WTC11 (cell line): Measurements from ENCODE around the gene NTN5. TPM values are rescaled to one million over a fixed set of nuclear protein-coding genes. Genes with fewer than 3 reads are reported as not detected.

ENCODE experiments used
- ATAC-seq: fragments of 200-7000 bp; cut with Tn5 transposase; 2 replicates; pipeline ENCODE4 v1.10.0; 2021; ENCODE audit warnings: mild to moderate bottlenecking, moderate library complexity
- CTCF ChIA-PET: fragments of 300-600 bp; sonication (Branson Sonifier 250); formaldehyde crosslinking; loops from one replicate; lab custom pipeline; 2021; ENCODE audit warnings: antibody characterized with exemption; lab: Charles Lee
- POLR2A ChIA-PET: fragments of 350-600 bp; sonication (Branson Sonifier 250); formaldehyde crosslinking; loops from one replicate; lab custom pipeline; 2021; ENCODE audit warnings: antibody characterized with exemption; lab: Charles Lee
- DNase-seq: peaks from one replicate; pipeline ENCODE4 v3.0.0; 2021; ENCODE audit warnings: low spot score
- H3K27ac Mint-ChIP-seq: 2 replicates; pipeline ENCODE4 v1.8.0; 2021; ENCODE audit warnings: mixed read lengths
- H3K27me3 Mint-ChIP-seq: 2 replicates; pipeline ENCODE4 v1.8.0; 2021; ENCODE audit warnings: low read depth, mild to moderate bottlenecking, moderate library complexity, mixed read lengths
- H3K36me3 Mint-ChIP-seq: 2 replicates; pipeline ENCODE4 v1.8.0; 2021; ENCODE audit warnings: mixed read lengths
- H3K4me1 Mint-ChIP-seq: 2 replicates; pipeline ENCODE4 v1.8.0; 2022; ENCODE audit warnings: mixed read lengths
- H3K4me3 Mint-ChIP-seq: 2 replicates; pipeline ENCODE4 v1.8.0; 2021; ENCODE audit warnings: mild to moderate bottlenecking, moderate library complexity, mixed read lengths
- H3K9me3 Mint-ChIP-seq: 2 replicates; pipeline ENCODE4 v1.8.0; 2021; ENCODE audit warnings: mixed read lengths
- AFF4 ChIP-seq: sonication (generic); formaldehyde crosslinking; IDR thresholded peaks from 2 replicates; pipeline ENCODE4 v1.8.1; 2023; ENCODE audit warnings: mild to moderate bottlenecking, missing genetic modification reagents, borderline replicate concordance
- E2F4 ChIP-seq: sonication (generic); formaldehyde crosslinking; IDR thresholded peaks from 2 replicates; pipeline ENCODE4 v1.8.1; 2022; ENCODE audit warnings: low read depth, mild to moderate bottlenecking, moderate library complexity, missing genetic modification reagents, borderline replicate concordance
- EMX1 ChIP-seq: fragments of 250-450 bp; sonication (Bioruptor Pico); IDR thresholded peaks from 2 replicates; pipeline ENCODE4 v1.8.0; 2021; ENCODE audit warnings: mild to moderate bottlenecking
- JUN ChIP-seq: sonication (generic); formaldehyde crosslinking; IDR thresholded peaks from 2 replicates; pipeline ENCODE4 v1.8.0; 2023; ENCODE audit warnings: mild to moderate bottlenecking, missing genetic modification reagents
- MYBL2 ChIP-seq: sonication (generic); formaldehyde crosslinking; IDR thresholded peaks from 2 replicates; pipeline ENCODE4 v1.8.1; 2023; ENCODE audit warnings: mild to moderate bottlenecking, moderate library complexity, missing genetic modification reagents
- NFATC4 ChIP-seq: fragments of 250-450 bp; sonication (Bioruptor Pico); IDR thresholded peaks from 2 replicates; pipeline ENCODE4 v1.9.0; 2021; ENCODE audit warnings: mild to moderate bottlenecking
- NFYB ChIP-seq: sonication (generic); formaldehyde crosslinking; conservative IDR thresholded peaks from 2 replicates; pipeline ENCODE4 v1.8.0; 2022; ENCODE audit warnings: low read depth, missing genetic modification reagents
- NR1H2 ChIP-seq: sonication (generic); formaldehyde crosslinking; IDR thresholded peaks from 2 replicates; pipeline ENCODE4 v1.9.0; 2021; ENCODE audit warnings: mild to moderate bottlenecking, moderate library complexity, missing genetic modification reagents
- NR3C1 ChIP-seq: sonication (generic); formaldehyde crosslinking; conservative IDR thresholded peaks from 2 replicates; pipeline ENCODE4 v1.8.1; 2023; ENCODE audit warnings: low read depth, mild to moderate bottlenecking, missing genetic modification reagents
- RORB ChIP-seq: fragments of 250-450 bp; sonication (Bioruptor Pico); IDR thresholded peaks from 2 replicates; pipeline ENCODE4 v1.9.0; 2021; ENCODE audit warnings: mild to moderate bottlenecking
- SP1 ChIP-seq: sonication (generic); formaldehyde crosslinking; conservative IDR thresholded peaks from 2 replicates; pipeline ENCODE4 v1.8.1; 2022; ENCODE audit warnings: missing genetic modification reagents
- ZNF138 ChIP-seq: sonication (generic); formaldehyde crosslinking; conservative IDR thresholded peaks from 2 replicates; pipeline ENCODE4 v1.8.1; 2022; ENCODE audit warnings: mild to moderate bottlenecking, moderate library complexity, missing genetic modification reagents
- ZNF232 ChIP-seq: sonication (generic); formaldehyde crosslinking; IDR thresholded peaks from 2 replicates; pipeline ENCODE4 v1.8.0; 2022; ENCODE audit warnings: mild to moderate bottlenecking, missing genetic modification reagents
- total RNA-seq: library from RNA; stranded (reverse); gene quantifications from 3 replicates; pipeline ENCODE4 v1.2.3, GENCODE V29; 2021
- TF ChIP-seq, protein P1 (sequence below): sonication (generic); formaldehyde crosslinking; IDR thresholded peaks from 2 replicates; pipeline ENCODE4 v1.8.0; 2023; ENCODE audit warnings: missing genetic modification reagents, mild to moderate bottlenecking, borderline replicate concordance
- TF ChIP-seq, protein P2 (sequence below): sonication (generic); formaldehyde crosslinking; IDR thresholded peaks from 2 replicates; pipeline ENCODE4 v1.8.0; 2022; ENCODE audit warnings: mild to moderate bottlenecking, missing genetic modification reagents
- TF ChIP-seq, protein P3 (sequence below): fragments of 250-450 bp; sonication (Bioruptor Pico); IDR thresholded peaks from 2 replicates; pipeline ENCODE4 v1.9.0; 2021; ENCODE audit warnings: mild to moderate bottlenecking
- TF ChIP-seq, protein P4 (sequence below): sonication (generic); formaldehyde crosslinking; IDR thresholded peaks from 2 replicates; pipeline ENCODE4 v1.8.1; 2023; ENCODE audit warnings: mild to moderate bottlenecking, missing genetic modification reagents, moderate library complexity
- TF ChIP-seq, protein P5 (sequence below): fragments of 250-450 bp; sonication (Bioruptor Pico); IDR thresholded peaks from 2 replicates; pipeline ENCODE4 v1.9.0; 2021; ENCODE audit warnings: mild to moderate bottlenecking, borderline replicate concordance

NTN5 gene
- total RNA-seq, 1 experiment from 2014 or later = 0.28 TPM

GRCh38 chr19:48618916-48619691, 53.7 kb downstream of the NTN5 start, which contains the start of the genes RPL18 and SPHK2:
Gene RPL18, minus strand, starts transcription at chr19:48619178. Its CDS starts 35 bp downstream, at chr19:48619143.
Gene SPHK2, plus strand, starts transcription at chr19:48619506. Its CDS starts 1,009 bp downstream, at chr19:48620515.
- Mint-ChIP-seq H3K9me3 (no peaks in the 10 kb centered on the region), H3K27ac (peak within 1 kb of the TSS; percentile 100), H3K36me3 (peaks cover 43% of the 10 kb centered on the region), H3K27me3 (no peaks in the 10 kb centered on the region; the same call in 1 of the 2 replicates), H3K4me3 (peak within 1 kb of the TSS; percentile 99), H3K4me1 (peaks cover 60% of the 10 kb centered on the region)
- DNase-seq (peak; percentile 96), ATAC-seq (peak; percentile 65)
- CTCF ChIA-PET = interaction anchor here (1.0 to 1.6 kb wide), 7 partner anchors 10 to 139 kb away, joined by 3 to 13 read pairs (median 4); no protein-coding TSS in a partner anchor
- POLR2A ChIA-PET = interaction anchor here (0.5 to 2.8 kb wide), 14 partner anchors 8 to 228 kb away, joined by 3 to 23 read pairs (median 3); partner anchors contain the start of gene KDELR1
- TF ChIP-seq ZNF138 (CRISPR knock-in tag) = no peak
- TF ChIP-seq, protein P1, sequence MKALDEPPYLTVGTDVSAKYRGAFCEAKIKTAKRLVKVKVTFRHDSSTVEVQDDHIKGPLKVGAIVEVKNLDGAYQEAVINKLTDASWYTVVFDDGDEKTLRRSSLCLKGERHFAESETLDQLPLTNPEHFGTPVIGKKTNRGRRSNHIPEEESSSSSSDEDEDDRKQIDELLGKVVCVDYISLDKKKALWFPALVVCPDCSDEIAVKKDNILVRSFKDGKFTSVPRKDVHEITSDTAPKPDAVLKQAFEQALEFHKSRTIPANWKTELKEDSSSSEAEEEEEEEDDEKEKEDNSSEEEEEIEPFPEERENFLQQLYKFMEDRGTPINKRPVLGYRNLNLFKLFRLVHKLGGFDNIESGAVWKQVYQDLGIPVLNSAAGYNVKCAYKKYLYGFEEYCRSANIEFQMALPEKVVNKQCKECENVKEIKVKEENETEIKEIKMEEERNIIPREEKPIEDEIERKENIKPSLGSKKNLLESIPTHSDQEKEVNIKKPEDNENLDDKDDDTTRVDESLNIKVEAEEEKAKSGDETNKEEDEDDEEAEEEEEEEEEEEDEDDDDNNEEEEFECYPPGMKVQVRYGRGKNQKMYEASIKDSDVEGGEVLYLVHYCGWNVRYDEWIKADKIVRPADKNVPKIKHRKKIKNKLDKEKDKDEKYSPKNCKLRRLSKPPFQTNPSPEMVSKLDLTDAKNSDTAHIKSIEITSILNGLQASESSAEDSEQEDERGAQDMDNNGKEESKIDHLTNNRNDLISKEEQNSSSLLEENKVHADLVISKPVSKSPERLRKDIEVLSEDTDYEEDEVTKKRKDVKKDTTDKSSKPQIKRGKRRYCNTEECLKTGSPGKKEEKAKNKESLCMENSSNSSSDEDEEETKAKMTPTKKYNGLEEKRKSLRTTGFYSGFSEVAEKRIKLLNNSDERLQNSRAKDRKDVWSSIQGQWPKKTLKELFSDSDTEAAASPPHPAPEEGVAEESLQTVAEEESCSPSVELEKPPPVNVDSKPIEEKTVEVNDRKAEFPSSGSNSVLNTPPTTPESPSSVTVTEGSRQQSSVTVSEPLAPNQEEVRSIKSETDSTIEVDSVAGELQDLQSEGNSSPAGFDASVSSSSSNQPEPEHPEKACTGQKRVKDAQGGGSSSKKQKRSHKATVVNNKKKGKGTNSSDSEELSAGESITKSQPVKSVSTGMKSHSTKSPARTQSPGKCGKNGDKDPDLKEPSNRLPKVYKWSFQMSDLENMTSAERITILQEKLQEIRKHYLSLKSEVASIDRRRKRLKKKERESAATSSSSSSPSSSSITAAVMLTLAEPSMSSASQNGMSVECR (CRISPR knock-in tag) = peak; percentile 72; the same call in 1 of the 2 replicates
- TF ChIP-seq MYBL2 = peak; percentile 78; the same call in 1 of the 2 replicates
- TF ChIP-seq, protein P2, sequence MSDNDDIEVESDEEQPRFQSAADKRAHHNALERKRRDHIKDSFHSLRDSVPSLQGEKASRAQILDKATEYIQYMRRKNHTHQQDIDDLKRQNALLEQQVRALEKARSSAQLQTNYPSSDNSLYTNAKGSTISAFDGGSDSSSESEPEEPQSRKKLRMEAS (CRISPR knock-in tag) = peak; percentile 97
- TF ChIP-seq NR1H2 (CRISPR knock-in tag) = no peak
- no peak for TF ChIP-seq EMX1 (CRISPR knock-in tag)
- no peak for TF ChIP-seq NFATC4 (CRISPR knock-in tag)
- TF ChIP-seq, protein P3, sequence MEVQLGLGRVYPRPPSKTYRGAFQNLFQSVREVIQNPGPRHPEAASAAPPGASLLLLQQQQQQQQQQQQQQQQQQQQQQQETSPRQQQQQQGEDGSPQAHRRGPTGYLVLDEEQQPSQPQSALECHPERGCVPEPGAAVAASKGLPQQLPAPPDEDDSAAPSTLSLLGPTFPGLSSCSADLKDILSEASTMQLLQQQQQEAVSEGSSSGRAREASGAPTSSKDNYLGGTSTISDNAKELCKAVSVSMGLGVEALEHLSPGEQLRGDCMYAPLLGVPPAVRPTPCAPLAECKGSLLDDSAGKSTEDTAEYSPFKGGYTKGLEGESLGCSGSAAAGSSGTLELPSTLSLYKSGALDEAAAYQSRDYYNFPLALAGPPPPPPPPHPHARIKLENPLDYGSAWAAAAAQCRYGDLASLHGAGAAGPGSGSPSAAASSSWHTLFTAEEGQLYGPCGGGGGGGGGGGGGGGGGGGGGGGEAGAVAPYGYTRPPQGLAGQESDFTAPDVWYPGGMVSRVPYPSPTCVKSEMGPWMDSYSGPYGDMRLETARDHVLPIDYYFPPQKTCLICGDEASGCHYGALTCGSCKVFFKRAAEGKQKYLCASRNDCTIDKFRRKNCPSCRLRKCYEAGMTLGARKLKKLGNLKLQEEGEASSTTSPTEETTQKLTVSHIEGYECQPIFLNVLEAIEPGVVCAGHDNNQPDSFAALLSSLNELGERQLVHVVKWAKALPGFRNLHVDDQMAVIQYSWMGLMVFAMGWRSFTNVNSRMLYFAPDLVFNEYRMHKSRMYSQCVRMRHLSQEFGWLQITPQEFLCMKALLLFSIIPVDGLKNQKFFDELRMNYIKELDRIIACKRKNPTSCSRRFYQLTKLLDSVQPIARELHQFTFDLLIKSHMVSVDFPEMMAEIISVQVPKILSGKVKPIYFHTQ (CRISPR knock-in tag) = no peak
- no peak for TF ChIP-seq RORB (CRISPR knock-in tag)
- TF ChIP-seq NR3C1 = no peak
- TF ChIP-seq, protein P4, sequence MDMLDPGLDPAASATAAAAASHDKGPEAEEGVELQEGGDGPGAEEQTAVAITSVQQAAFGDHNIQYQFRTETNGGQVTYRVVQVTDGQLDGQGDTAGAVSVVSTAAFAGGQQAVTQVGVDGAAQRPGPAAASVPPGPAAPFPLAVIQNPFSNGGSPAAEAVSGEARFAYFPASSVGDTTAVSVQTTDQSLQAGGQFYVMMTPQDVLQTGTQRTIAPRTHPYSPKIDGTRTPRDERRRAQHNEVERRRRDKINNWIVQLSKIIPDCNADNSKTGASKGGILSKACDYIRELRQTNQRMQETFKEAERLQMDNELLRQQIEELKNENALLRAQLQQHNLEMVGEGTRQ (CRISPR knock-in tag) = peak; percentile 47
- no peak for TF ChIP-seq ZNF232
- no peak for TF ChIP-seq AFF4
- TF ChIP-seq E2F4 = no peak
- peak; percentile 99 for TF ChIP-seq SP1 (CRISPR knock-in tag)
- peak; percentile 19; the same call in 1 of the 2 replicates for TF ChIP-seq NFYB (CRISPR knock-in tag)
- TF ChIP-seq, protein P5, sequence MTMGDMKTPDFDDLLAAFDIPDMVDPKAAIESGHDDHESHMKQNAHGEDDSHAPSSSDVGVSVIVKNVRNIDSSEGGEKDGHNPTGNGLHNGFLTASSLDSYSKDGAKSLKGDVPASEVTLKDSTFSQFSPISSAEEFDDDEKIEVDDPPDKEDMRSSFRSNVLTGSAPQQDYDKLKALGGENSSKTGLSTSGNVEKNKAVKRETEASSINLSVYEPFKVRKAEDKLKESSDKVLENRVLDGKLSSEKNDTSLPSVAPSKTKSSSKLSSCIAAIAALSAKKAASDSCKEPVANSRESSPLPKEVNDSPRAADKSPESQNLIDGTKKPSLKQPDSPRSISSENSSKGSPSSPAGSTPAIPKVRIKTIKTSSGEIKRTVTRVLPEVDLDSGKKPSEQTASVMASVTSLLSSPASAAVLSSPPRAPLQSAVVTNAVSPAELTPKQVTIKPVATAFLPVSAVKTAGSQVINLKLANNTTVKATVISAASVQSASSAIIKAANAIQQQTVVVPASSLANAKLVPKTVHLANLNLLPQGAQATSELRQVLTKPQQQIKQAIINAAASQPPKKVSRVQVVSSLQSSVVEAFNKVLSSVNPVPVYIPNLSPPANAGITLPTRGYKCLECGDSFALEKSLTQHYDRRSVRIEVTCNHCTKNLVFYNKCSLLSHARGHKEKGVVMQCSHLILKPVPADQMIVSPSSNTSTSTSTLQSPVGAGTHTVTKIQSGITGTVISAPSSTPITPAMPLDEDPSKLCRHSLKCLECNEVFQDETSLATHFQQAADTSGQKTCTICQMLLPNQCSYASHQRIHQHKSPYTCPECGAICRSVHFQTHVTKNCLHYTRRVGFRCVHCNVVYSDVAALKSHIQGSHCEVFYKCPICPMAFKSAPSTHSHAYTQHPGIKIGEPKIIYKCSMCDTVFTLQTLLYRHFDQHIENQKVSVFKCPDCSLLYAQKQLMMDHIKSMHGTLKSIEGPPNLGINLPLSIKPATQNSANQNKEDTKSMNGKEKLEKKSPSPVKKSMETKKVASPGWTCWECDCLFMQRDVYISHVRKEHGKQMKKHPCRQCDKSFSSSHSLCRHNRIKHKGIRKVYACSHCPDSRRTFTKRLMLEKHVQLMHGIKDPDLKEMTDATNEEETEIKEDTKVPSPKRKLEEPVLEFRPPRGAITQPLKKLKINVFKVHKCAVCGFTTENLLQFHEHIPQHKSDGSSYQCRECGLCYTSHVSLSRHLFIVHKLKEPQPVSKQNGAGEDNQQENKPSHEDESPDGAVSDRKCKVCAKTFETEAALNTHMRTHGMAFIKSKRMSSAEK = no peak
- no peak; the same call in 1 of the 2 replicates for TF ChIP-seq JUN (CRISPR knock-in tag)
